Upper lobe of left lung (tissue), 6 donors: Measurements from ENCODE around the gene GPN1. TPM values are rescaled to one million over a fixed set of nuclear protein-coding genes. Genes with fewer than 3 reads are reported as not detected.

Experiments used
- ATAC-seq, 2 donors: fragments of 200-7000 bp; cut with Tn5 transposase; one replicate each; pipeline ENCODE4 v1.9.1; 2022; ENCODE audit warnings: mild to moderate bottlenecking in 2 of 2, moderate library complexity in 2 of 2; ENCODE audit not compliant: low FRiP score in 2 of 2
- DNase-seq, 2 donors: peaks; one replicate each; pipeline ENCODE4 v3.0.0-alpha.2; 2019 to 2020
- H3K27ac ChIP-seq, 4 donors: fragments of 200-600 bp; sonication (generic); one replicate each; pipeline ENCODE4 v1.5.1; 2016 to 2019
- H3K27me3 ChIP-seq, 4 donors: fragments of 200-600 bp; sonication (generic); one replicate each; pipeline ENCODE4 v1.5.1; 2017 to 2019
- H3K36me3 ChIP-seq, 4 donors: fragments of 200-600 bp; sonication (generic); one replicate each; pipeline ENCODE4 v1.5.1; 2016 to 2019
- H3K4me1 ChIP-seq, 4 donors: fragments of 200-600 bp; sonication (generic); one replicate each; pipeline ENCODE4 v1.5.1; 2018 to 2019
- H3K4me3 ChIP-seq, 4 donors: fragments of 200-600 bp; sonication (generic); one replicate each; pipeline ENCODE4 v1.5.1; 2017 to 2019; ENCODE audit warnings: mild to moderate bottlenecking in 2 of 4, moderate library complexity in 1 of 4
- H3K9me3 ChIP-seq, 4 donors: fragments of 200-600 bp; sonication (generic); one replicate each; pipeline ENCODE4 v1.5.1; 2018 to 2019
- EP300 ChIP-seq, 4 donors: sonication (generic); formaldehyde crosslinking; IDR thresholded peaks; one replicate each; pipeline ENCODE4 v1.5.1; 2017; ENCODE audit warnings: antibody characterized with exemption in 4 of 4, control low read depth in 2 of 4
- POLR2A ChIP-seq, 4 donors: fragments of 450-650 bp; IDR thresholded peaks; one replicate each; pipeline ENCODE4 v1.5.1; 2016 to 2017; ENCODE audit warnings: antibody characterized with exemption in 4 of 4, mild to moderate bottlenecking in 2 of 4
- POLR2AphosphoS5 ChIP-seq, 2 donors: sonication (generic); formaldehyde crosslinking; IDR thresholded peaks; one replicate each; pipeline ENCODE4 v1.5.1; 2017; ENCODE audit warnings: antibody characterized with exemption in 2 of 2
- WGBS, 2 donors: methylation state at CpG; one replicate each; pipeline ENCODE4 v1.1.5; 2017 to 2018; 5-methylcytosine and 5-hydroxymethylcytosine counted together
- small RNA-seq, 4 donors: library from RNA; depleted of rRNA; stranded (forward); fragments of <200 nt; gene quantifications; one replicate each; pipeline ENCODE3, GENCODE V24; 2016
- total RNA-seq, 6 donors: library from RNA; depleted of rRNA in 4 of 6; stranded (reverse); fragments of >200 nt in 4 of 6; gene quantifications; one replicate each; pipeline versions ENCODE4 v1.1.0 to v1.2.1, GENCODE V29; 2016 to 2021
- TF ChIP-seq, protein P1 (sequence below), 6 experiments: fragments of 450-650 bp in 4 of 6; fragments of 200-600 bp in 2 of 6; sonication (generic) in 2 of 6; IDR thresholded peaks; one replicate each; pipeline ENCODE4 v1.5.1; 2016 to 2019; ENCODE audit warnings: antibody characterized with exemption in 6 of 6
- donor health status: DM: no; HTN: no; CAD: no; lungs with moderate emphysema.
- donor health status: DM: no; HTN: yes; CAD: no; lungs with severe emphysema.

GPN1 gene
- total RNA-seq, 6 donors from 2014 or later: 9.3 to 31.2 (median 21.6) TPM

- H3K27me3 ChIP-seq: no peaks in the 10 kb centered on the region
- peaks cover 10 to 67% (median 35%) of the 10 kb centered on the region in 4 donors for H3K36me3 ChIP-seq
- H3K4me3 ChIP-seq: no peak overlapping the region
- ATAC-seq (no peak), DNase-seq (no peak)
- no peaks in the 10 kb centered on the region for H3K9me3 ChIP-seq
- no peak overlapping the region for H3K27ac ChIP-seq
- H3K4me1 ChIP-seq: peaks cover 0 to 8% (median 5%) of the 10 kb centered on the region in 4 donors
- TF ChIP-seq EP300 (IDR thresholded peaks at IDR 0.05) (no peak), POLR2A (IDR thresholded peaks at IDR 0.05) (no peak), POLR2AphosphoS5 (IDR thresholded peaks at IDR 0.05) (no peak)
- TF ChIP-seq, protein P1, sequence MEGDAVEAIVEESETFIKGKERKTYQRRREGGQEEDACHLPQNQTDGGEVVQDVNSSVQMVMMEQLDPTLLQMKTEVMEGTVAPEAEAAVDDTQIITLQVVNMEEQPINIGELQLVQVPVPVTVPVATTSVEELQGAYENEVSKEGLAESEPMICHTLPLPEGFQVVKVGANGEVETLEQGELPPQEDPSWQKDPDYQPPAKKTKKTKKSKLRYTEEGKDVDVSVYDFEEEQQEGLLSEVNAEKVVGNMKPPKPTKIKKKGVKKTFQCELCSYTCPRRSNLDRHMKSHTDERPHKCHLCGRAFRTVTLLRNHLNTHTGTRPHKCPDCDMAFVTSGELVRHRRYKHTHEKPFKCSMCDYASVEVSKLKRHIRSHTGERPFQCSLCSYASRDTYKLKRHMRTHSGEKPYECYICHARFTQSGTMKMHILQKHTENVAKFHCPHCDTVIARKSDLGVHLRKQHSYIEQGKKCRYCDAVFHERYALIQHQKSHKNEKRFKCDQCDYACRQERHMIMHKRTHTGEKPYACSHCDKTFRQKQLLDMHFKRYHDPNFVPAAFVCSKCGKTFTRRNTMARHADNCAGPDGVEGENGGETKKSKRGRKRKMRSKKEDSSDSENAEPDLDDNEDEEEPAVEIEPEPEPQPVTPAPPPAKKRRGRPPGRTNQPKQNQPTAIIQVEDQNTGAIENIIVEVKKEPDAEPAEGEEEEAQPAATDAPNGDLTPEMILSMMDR (IDR thresholded peaks at IDR 0.05): no peak
- 90 to 100% methylated on average over 1 of the region's 1 CpG for WGBS, 2 donors
Observed at GRCh38 chr2:27687232-27687631, 58.4 kb downstream of the GPN1 start.

- H3K4me1 ChIP-seq: no peaks in the 10 kb centered on the region
- no peaks in the 10 kb centered on the region for H3K27me3 ChIP-seq
- peaks cover 10 to 77% (median 35%) of the 10 kb centered on the region in 4 donors for H3K36me3 ChIP-seq
- TF ChIP-seq POLR2AphosphoS5 (IDR thresholded peaks at IDR 0.05): no peak
- no peak for TF ChIP-seq EP300 (IDR thresholded peaks at IDR 0.05)
- TF ChIP-seq, protein P1 (IDR thresholded peaks at IDR 0.05): no peak
- no peak for TF ChIP-seq POLR2A (IDR thresholded peaks at IDR 0.05)
- H3K9me3 ChIP-seq: no peaks in the 10 kb centered on the region
- DNase-seq (no peak), ATAC-seq (no peak)
- 89 to 94% methylated on average over 2 of the region's 2 CpGs for WGBS, 2 donors
- H3K4me3 ChIP-seq: no peak overlapping the region
- no peak overlapping the region for H3K27ac ChIP-seq
Observed at GRCh38 chr2:27689424-27689823, 60.6 kb downstream of the GPN1 start.

GRCh38 chr2:27690052-27690451 is 61.2 kb downstream of the GPN1 start:
- TF ChIP-seq, protein P1 (IDR thresholded peaks at IDR 0.05): no peak
- TF ChIP-seq EP300 (IDR thresholded peaks at IDR 0.05): no peak
- TF ChIP-seq POLR2AphosphoS5 (IDR thresholded peaks at IDR 0.05): no peak
- TF ChIP-seq POLR2A (IDR thresholded peaks at IDR 0.05): no peak
- no peak for DNase-seq

DNA sequence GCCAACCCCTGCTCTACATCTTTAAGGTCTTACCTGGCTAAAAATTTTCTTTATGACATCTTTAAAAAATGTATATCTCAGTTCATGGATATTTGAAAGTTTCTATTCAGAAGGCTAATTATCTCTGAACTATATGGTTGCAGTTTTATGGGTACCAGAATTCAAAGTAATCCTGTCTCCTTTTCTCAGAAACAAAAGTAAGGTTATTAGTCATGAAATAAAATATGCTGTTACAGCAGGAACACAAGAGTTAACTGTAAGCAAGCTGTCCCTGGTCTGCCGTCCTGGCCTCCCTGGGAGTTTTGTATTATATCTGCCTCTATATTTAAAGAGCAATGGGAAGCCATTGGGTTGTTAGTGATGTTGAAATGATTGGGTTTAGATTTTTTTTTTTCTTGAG is 68.8 kb downstream of the GPN1 start:
- Histone ChIP-seq H3K27ac (no peak overlapping the region), H3K27me3 (no peaks in the 10 kb centered on the region), H3K4me3 (no peak overlapping the region), H3K9me3 (no peaks in the 10 kb centered on the region), H3K4me1 (peaks cover 0 to 11% (median 5%) of the 10 kb centered on the region in 4 donors), H3K36me3 (peaks cover 6 to 45% (median 11%) of the 10 kb centered on the region in 4 donors)
- ATAC-seq (no peak), DNase-seq (no peak)
- no peak for TF ChIP-seq POLR2AphosphoS5 (IDR thresholded peaks at IDR 0.05)
- TF ChIP-seq, protein P1 (IDR thresholded peaks at IDR 0.05): no peak
- TF ChIP-seq EP300 (IDR thresholded peaks at IDR 0.05): no peak
- TF ChIP-seq POLR2A (IDR thresholded peaks at IDR 0.05): no peak
- 76 to 85% methylated on average over 1 of the region's 1 CpG for WGBS, 2 donors

More at GRCh38 chr2:27690052-27690451, 61.2 kb downstream of the GPN1 start:
- Histone ChIP-seq H3K9me3 (no peaks in the 10 kb centered on the region), H3K27me3 (no peaks in the 10 kb centered on the region), H3K4me1 (no peaks in the 10 kb centered on the region), H3K36me3 (peaks cover 14 to 78% (median 37%) of the 10 kb centered on the region in 4 donors), H3K27ac (no peak overlapping the region), H3K4me3 (no peak overlapping the region)
- ATAC-seq: no peak

Small RNAs within 50 kb of the gene (small RNA-seq; reads per million reads assigned to genes)
- 0 reads per million in 4 donors for gene RF00340

Other genes starting within 250 kb of the GPN1 start
- 10 to 100 TPM in 5 of 6 donors, 1 to 10 TPM in 1; 9.3 to 31.4 (median 18.0) TPM for gene ZNF513, start 248.3 kb upstream of the GPN1 start, total RNA-seq
- gene PPM1G, start 219.5 kb upstream of the GPN1 start, total RNA-seq: 10 to 100 TPM; 39.8 to 60.6 (median 55.3) TPM
- gene NRBP1, start 200.4 kb upstream of the GPN1 start, total RNA-seq: 10 to 100 TPM; 46.5 to 81.5 (median 62.5) TPM
- gene KRTCAP3, start 186.7 kb upstream of the GPN1 start, total RNA-seq: 10 to 100 TPM; 13.8 to 39.7 (median 31.0) TPM
- gene IFT172, start 139.3 kb upstream of the GPN1 start, total RNA-seq: 10 to 100 TPM; 24.3 to 80.6 (median 29.8) TPM
- gene FNDC4, start 133.8 kb upstream of the GPN1 start, total RNA-seq: 1 to 10 TPM in 5 of 6 donors, not detected in 1; 1.1 to 4.6 (median 2.6) TPM
- under 1 TPM in 2 of 6 donors, not detected in 4; 0.24 to 0.83 TPM for gene GCKR, start 132.2 kb upstream of the GPN1 start, total RNA-seq
- 10 to 100 TPM; 19.5 to 74.4 (median 26.4) TPM for gene ZNF512, start 46.0 kb upstream of the GPN1 start, total RNA-seq
- gene CCDC121, start within 50 bp of the GPN1 start, total RNA-seq: 1 to 10 TPM; 1.3 to 7.3 (median 3.6) TPM
- 10 to 100 TPM; 22.2 to 70.2 (median 25.0) TPM for gene SUPT7L, start 34.6 kb downstream of the GPN1 start, total RNA-seq
- 10 to 100 TPM; 15.8 to 44.0 (median 21.6) TPM for gene SLC4A1AP, start 34.8 kb downstream of the GPN1 start, total RNA-seq
- 100 to 1,000 TPM in 2 of 6 donors, 10 to 100 TPM in 4; 54.5 to 122 (median 72.4) TPM for gene MRPL33, start 142.7 kb downstream of the GPN1 start, total RNA-seq